HG03045 (cell line): Measurements from ENCODE around the gene ISYNA1.

Experiments
- ATAC-seq: cut with Tn5 transposase; IDR thresholded peaks from one replicate; pipeline ENCODE4 v1.9.1; 2021; ENCODE audit warnings: mild to moderate bottlenecking, moderate library complexity; ENCODE audit not compliant: unreplicated experiment

Gene ISYNA1

DNA sequence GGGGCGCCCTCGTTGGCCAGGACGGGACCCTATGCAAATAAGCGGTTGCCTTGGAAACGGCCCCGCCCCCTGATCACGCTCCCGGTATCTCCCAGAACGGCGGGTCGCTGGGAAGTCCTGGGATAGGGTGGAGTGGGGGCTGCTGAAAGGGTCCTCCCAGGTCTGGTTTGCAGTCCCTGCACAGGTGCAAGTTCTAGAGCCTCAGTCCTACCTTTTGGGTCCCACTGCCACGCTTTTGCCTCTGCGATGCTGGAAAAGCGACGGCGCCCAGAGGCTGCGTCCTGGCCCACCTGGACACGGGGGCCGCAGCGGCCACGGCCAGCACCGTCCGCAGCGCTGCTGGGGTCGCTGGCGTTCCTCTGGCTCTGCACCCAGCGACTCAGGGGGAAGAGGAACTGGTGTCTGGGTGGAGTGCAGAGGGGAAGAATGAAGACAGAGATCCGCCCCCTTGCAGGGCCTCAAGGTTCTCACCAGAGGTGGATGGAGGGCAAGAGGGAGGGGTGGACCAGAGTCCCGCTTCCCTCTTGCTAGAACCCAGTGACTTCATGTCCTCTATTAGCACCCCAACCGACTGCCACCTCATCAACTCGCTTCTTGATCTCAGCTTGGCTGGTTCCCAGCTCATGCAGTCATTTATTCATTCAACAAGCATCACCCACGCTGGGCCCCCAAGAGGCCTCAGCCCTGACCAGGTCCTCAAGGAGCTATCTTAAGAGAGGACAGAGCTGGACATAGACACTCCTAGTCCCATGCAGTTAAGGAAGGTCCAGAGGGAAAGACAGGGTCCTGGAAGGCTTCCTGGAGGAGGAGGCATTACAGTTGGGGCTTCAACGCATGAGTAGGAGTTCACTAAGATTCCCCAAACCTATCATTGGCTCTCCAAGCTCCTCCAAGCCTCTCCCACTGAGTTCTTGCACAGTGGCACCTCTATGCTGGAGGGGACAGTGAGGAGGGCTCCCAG is 40.4 kb downstream of the ISYNA1 start, which contains the start of gene LRRC25:
Gene LRRC25 (minus strand): TSS at position 381 of the 961 bp plus-strand sequence. CDS start 659 bp downstream, outside the sequence.
- ATAC-seq = no peak

DNA sequence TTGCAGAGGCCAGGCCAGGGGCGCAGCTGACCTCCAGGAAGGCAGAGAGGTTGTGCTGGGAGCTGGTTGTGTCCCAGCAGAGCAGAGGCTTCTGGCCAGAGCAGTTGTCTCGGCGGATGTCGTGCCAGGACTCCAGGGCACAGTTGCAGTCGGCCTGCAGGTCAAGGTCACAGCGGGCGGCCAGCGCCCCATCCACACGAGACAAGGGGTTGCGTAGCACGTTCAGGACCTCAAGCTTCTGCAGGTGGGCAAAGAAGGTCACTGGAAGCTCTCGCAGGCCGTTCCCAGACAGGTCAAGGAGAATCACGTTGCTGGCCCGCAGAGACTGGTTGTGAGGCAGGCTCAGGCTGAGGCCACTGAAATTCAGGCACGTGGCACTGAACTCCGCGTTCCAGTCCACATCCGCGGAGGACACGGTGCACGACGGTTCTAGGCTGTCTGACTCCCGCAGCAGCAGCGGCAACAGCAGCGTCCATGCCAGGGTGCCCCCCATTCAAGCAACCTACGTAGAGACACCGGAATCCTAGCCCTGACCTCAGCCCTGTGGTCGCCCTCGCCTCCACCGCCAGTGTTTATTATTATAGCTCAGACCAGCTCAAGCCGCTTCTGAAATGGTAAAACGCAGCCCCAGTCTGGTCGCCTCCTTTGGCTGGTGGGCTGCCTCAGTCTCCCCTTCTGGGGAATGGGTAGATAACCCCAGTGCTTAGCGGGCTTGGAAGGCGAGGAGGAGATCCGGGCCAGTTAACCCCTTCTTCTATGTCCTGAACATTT is 41.3 kb downstream of the ISYNA1 start:
- no peak for ATAC-seq

- no peak for ATAC-seq
Measured at GRCh38 chr19:18393836-18394235, 44.1 kb downstream of the ISYNA1 start.

DNA sequence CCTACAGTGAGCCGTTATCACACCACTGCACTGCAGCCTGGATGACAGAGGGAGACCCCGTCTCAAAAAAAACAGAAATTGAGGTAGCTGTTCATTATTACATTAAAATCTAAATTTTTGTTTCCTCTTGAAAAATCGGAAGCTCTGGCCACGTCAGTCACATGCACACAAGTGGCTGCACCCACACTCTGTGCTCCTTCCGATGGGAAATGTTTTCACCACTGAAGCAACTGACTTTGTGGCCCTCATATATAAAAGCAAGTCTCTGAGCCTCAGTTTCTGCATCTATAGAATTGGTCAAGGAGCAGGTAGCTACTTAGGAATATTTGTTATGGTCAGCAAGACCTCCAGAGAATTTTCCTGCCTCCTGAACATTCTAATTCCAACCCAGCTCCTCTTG is 45.0 kb downstream of the ISYNA1 start:
- no peak for ATAC-seq

- ATAC-seq = no peak
Measured at GRCh38 chr19:18392417-18392816, 45.5 kb downstream of the ISYNA1 start.

GRCh38 chr19:18391509-18392075 is 46.3 kb downstream of the ISYNA1 start:
- no peak for ATAC-seq

DNA sequence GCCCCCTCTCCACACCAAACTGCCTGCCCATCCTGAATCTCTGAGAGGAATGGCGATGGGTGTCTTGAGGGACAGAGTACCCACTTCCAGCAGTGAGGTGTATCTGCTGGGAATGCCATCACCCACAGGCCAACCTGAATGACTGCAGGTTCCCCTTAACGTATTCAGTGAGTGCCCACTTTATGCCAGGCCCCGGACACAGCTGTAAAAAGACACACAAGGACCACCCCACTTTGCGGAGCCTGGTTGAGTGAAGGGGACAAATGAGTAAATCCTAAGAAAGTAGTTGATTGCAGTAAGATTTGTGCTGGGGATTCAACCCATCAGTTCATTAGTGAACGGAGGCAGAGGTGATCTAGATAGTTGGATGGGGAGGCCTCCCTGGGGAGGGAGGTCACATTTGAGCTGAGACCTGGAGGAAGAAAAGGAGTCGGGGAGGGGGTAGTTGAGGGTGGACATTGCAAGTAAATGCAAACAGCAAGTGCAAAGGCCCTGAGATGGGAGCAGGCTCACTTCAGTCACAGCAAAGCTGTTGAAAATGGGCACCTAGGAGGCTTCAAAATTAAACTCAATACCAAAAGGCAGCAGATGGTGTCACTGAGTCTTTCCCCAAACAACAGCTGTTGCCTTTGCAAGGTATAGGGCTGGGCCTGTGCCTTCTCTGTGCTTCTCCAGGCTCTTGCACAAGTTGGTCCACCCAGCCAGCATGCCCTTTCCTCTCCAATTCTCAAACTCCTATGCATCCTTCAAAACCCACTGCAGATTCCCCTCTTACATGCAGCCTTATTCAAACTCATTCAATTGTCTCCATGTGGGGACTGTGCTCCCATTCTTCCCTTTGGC is 47.6 kb downstream of the ISYNA1 start:
- no peak for ATAC-seq

GRCh38 chr19:18389726-18390064 is 48.2 kb downstream of the ISYNA1 start:
- no peak for ATAC-seq

- no peak for ATAC-seq
Measured at GRCh38 chr19:18388960-18389725, 48.8 kb downstream of the ISYNA1 start.

GRCh38 chr19:18388100-18388959 is 49.6 kb downstream of the ISYNA1 start:
- ATAC-seq = peak; percentile 54

DNA sequence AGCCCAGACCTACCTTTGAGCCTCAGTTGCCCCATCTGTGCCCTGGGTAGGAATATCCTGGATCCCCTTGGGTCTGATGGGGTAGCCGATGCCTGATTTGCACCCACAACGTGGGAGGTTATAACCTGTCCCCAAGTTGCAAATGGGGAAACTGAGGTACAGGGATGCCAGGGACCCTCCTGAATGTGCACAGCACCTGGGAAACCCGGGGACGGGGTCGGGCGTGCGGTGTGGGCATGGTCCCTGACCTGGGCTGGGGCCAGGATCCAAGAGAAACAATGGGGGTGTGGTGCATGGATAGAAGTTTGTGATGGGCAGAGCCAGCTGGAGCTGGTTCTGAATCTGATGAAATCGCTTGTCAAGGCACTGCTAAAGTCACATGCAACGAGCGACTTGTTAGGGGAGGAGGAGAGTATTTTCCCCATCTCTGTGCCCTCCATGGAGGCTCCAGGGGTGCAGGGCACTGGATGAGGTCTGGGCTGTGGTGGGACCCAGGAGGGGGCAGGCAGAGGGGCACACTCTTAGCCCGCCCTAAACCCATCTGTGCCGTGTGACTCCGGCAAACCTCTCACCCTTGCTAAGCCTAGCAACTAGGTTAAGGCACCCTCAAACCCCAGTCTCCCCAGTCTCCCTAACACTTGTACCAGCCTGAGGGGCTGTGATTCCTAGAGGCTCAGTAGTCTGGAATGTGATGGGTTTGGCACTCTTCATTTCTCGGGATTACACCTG is 51.2 kb downstream of the ISYNA1 start:
- no peak for ATAC-seq

DNA sequence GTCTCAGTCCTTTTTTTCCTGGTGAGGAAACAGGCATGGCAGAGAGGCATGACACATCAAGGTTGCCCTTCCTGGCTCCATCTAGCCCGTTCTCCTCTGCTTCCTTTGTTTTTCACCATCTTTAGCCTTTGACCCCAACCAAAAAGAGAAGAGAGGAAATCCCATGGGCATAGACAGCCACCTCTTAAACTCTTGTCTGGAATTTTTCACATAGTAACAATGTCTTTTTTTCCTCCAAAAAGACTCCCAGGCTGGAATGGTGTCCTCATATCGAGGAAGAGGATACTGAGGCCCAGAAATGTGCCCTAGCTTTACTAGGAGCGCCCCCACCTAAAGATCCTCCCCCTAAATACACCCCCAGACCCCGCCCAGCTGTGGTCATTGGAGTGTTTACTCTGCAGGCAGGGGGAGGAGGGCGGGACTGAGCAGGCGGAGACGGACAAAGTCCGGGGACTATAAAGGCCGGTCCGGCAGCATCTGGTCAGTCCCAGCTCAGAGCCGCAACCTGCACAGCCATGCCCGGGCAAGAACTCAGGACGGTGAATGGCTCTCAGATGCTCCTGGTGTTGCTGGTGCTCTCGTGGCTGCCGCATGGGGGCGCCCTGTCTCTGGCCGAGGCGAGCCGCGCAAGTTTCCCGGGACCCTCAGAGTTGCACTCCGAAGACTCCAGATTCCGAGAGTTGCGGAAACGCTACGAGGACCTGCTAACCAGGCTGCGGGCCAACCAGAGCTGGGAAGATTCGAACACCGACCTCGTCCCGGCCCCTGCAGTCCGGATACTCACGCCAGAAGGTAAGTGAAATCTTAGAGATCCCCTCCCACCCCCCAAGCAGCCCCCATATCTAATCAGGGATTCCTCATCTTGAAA is 52.0 kb downstream of the ISYNA1 start, which contains the start of gene GDF15:
Gene GDF15 (plus strand): TSS at position 484 of the 868 bp plus-strand sequence. CDS start 32 bp downstream, at position 516.
- no peak for ATAC-seq

DNA sequence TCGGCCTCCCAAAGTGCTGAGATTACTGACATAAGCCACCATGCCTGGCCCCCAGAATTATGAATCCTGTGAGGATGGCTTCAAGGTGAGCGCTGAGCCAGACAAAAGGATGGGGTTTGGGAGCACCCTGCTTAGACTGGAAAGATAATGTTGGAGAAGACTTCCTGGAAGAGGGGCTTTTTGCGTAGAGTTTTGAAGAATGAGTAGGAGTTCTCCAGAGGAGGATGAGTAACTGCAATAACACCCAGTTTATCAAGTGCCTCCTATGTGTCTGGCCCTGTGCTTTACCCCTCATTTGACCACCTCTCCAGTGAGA is 52.6 kb downstream of the ISYNA1 start:
- ATAC-seq = no peak

- no peak for ATAC-seq
Measured at GRCh38 chr19:18384775-18385174, 53.2 kb downstream of the ISYNA1 start.
